Measurements from ENCODE around the gene SPON1. TPM values are rescaled to one million over a fixed set of nuclear protein-coding genes. Genes with fewer than 3 reads are reported as not detected.
"Not testable (repeated sequence)": the region's sequence is repeated elsewhere in the genome, so short reads cannot be mapped to it uniquely, and the experiment has no call there.

Gene SPON1
- total RNA-seq, 2 donors from 2014 or later = 0.19 TPM; not detected in 1

GRCh38 chr11:14148653-14149273, 186.2 kb downstream of the SPON1 start:
- H3K36me3 Mint-ChIP-seq = no peaks in the 10 kb centered on the region
- no peak for DNase-seq (ENCODE audit: low spot score in 2 of 2)
- H3K9me3 Mint-ChIP-seq = peaks cover 6 to 8% of the 10 kb centered on the region in 2 donors
- ATAC-seq = peak; percentile 50 to 57
- no peak overlapping the region for H3K27ac Mint-ChIP-seq

GRCh38 chr11:14149683-14150082, 187.2 kb downstream of the SPON1 start:
- Mint-ChIP-seq H3K27ac (no peak overlapping the region), H3K36me3 (no peaks in the 10 kb centered on the region), H3K9me3 (peaks cover 6 to 8% of the 10 kb centered on the region in 2 donors)
- DNase-seq (ENCODE audit: low spot score in 2 of 2) = no peak
- ATAC-seq = no peak

GRCh38 chr11:14150878-14151277, 188.4 kb downstream of the SPON1 start:
- Mint-ChIP-seq H3K27ac (no peak overlapping the region), H3K36me3 (peaks cover 0 to 4% of the 10 kb centered on the region in 2 donors), H3K9me3 (peaks cover 8 to 13% of the 10 kb centered on the region in 2 donors)
- DNase-seq (ENCODE audit: low spot score in 2 of 2) = no peak
- ATAC-seq = no peak

- DNase-seq (ENCODE audit: low spot score in 2 of 2); H3K27ac Mint-ChIP-seq; ATAC-seq: not testable (repeated sequence)
- Mint-ChIP-seq H3K9me3 (peaks cover 13 to 22% of the 10 kb centered on the region in 2 donors), H3K36me3 (peaks cover 7 to 13% of the 10 kb centered on the region in 2 donors)
These were observed 191.6 kb downstream of the SPON1 start for GRCh38 chr11:14154103-14154502.

DNA sequence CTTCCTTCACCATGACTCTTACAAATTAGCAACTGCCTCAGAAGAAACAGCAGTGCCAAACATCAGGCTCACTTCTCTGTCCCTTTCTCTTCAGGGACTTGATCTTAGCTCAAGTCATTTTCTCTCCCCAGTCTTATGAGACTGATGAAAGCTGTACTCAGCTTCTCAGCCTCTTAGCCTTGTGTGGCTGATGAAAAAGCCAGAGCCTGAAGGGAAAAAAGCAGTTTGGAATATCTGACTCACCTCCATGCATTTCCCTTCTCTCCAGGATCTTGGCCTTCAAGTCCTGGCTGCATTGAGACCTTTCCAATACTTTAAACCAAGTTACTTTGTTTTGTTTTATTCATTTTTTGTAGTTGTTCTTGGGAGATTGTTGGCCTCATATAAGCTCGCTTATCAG, 195.9 kb downstream of the SPON1 start:
- H3K9me3 Mint-ChIP-seq = peaks cover 10 to 18% of the 10 kb centered on the region in 2 donors
- no peak overlapping the region for H3K27ac Mint-ChIP-seq
- peaks cover 7 to 13% of the 10 kb centered on the region in 2 donors for H3K36me3 Mint-ChIP-seq
- DNase-seq (ENCODE audit: low spot score in 2 of 2) = no peak
- ATAC-seq = peak in 1 of 2 donors; percentile 29

- DNase-seq (ENCODE audit: low spot score in 2 of 2) (no peak), ATAC-seq (no peak)
- H3K9me3 Mint-ChIP-seq = peaks cover 9 to 23% of the 10 kb centered on the region in 2 donors
- peaks cover under 1 to 11% of the 10 kb centered on the region in 2 donors for H3K36me3 Mint-ChIP-seq
- H3K27ac Mint-ChIP-seq = no peak overlapping the region
These were observed 201.1 kb downstream of the SPON1 start for GRCh38 chr11:14163576-14163975.

- DNase-seq (ENCODE audit: low spot score in 2 of 2); ATAC-seq; H3K9me3 Mint-ChIP-seq; H3K27ac Mint-ChIP-seq; H3K36me3 Mint-ChIP-seq: not testable (repeated sequence)
These were observed 211.2 kb downstream of the SPON1 start for GRCh38 chr11:14173679-14174078.

DNA sequence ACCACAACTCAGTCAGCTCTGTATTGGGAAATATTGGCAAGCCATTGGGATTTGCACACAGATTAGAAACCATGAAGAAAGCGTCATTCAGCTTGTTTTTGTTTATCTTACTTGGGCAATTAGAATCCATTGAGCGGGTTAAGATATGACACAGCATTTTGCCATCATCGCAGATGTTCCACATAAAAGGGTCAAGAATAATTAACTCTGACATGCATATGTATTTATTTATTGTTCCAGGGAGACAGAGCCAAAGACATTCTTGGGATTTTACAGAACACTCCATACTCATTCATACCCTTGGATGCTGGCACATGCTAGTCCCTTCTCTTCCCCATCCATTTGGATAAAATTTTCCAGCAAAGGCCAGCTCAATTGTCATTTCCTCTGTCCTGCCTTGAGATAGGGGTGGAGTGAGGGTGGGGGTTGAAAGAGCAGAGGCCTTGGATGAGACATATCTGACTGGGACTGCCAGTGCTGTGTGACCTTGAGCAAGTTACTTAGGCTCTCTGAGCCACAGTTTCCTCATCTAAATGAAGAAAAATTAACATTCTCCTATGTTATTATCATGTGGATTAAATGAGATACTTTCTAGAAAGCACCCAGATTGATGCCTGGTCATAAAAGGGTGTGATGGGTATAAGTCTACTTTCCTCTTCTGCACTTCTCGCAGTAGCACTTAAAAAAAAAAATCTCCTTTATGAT, 216.7 kb downstream of the SPON1 start:
- no peak for DNase-seq (ENCODE audit: low spot score in 2 of 2)
- no peak overlapping the region for H3K27ac Mint-ChIP-seq
- H3K9me3 Mint-ChIP-seq = no peaks in the 10 kb centered on the region
- no peaks in the 10 kb centered on the region for H3K36me3 Mint-ChIP-seq
- ATAC-seq = no peak

GRCh38 chr11:14181121-14181520, 218.6 kb downstream of the SPON1 start:
- no peak for ATAC-seq
- Mint-ChIP-seq H3K9me3 (no peaks in the 10 kb centered on the region), H3K36me3 (no peaks in the 10 kb centered on the region), H3K27ac (no peak overlapping the region)
- no peak for DNase-seq (ENCODE audit: low spot score in 2 of 2)

DNA sequence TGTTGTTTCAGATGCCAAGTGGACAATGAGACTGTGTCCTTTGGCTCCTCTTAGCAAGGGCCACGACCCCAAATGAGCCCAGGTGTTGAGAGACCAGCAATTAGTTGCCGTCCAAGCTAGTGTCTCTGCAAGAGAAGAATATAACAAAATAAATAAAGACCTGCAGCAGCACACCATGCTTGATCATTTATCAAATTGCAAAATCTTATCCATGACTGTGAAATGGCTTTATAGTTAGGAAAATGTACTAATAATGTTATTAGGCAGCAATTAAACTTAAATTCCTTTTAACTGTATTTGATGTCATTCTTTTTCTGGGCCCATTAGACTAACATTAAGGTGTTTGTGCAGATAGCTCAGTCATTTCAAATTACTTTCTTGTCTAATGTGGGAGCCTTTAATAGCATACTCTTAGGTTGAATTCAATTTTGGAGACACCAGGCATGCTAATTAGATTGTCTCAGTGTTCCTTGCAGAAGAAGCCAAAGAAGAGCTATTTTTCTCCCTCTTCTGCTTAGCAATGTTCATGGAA, 220.4 kb downstream of the SPON1 start:
- H3K27ac Mint-ChIP-seq = no peak overlapping the region
- no peaks in the 10 kb centered on the region for H3K9me3 Mint-ChIP-seq
- DNase-seq (ENCODE audit: low spot score in 2 of 2) (no peak), ATAC-seq (no peak)
- H3K36me3 Mint-ChIP-seq = no peaks in the 10 kb centered on the region

DNA sequence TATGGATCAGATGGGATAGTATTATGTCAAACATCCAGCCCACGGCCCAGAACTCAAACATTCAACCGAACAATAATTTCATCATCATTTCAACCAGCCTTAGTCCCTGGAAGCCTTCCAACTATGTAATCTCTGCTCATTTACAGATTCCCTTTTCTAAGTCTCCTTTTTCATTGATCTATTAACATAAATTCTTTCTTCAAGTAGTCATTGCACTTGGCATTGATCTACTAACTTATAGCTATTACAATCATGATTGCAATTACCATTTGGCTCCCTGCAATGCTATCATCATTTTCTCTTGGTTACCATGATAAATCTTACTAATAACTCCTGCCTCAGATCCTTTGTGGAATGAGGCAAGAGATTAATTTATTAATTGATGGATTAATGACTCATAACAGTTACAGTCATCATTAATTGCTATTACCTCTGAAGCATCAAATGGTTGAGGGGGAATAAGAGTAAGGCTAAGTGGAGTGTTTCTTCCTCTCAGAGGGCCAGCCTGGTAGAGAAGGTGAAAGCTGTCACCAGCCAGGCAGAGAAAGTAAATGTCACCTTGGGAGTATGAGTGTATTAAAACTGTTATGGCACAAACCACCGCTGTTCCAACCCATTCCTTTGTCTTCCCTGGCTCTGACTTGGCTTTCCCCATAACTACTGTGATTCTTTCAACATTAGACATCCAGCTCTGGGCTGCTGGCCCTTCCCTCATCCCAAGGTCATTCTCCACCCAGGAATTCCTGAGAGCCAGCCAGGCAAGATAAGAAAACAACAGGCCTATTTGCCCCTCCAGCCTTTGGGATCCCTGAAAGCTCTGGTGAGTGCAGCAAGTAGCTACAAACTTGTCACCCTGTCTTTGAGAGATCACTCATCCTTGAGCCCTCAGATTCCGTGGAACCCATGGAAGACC, 221.8 kb downstream of the SPON1 start:
- H3K27ac Mint-ChIP-seq = no peak overlapping the region
- no peaks in the 10 kb centered on the region for H3K9me3 Mint-ChIP-seq
- no peaks in the 10 kb centered on the region for H3K36me3 Mint-ChIP-seq
- DNase-seq (ENCODE audit: low spot score in 2 of 2) (no peak), ATAC-seq (no peak)

DNA sequence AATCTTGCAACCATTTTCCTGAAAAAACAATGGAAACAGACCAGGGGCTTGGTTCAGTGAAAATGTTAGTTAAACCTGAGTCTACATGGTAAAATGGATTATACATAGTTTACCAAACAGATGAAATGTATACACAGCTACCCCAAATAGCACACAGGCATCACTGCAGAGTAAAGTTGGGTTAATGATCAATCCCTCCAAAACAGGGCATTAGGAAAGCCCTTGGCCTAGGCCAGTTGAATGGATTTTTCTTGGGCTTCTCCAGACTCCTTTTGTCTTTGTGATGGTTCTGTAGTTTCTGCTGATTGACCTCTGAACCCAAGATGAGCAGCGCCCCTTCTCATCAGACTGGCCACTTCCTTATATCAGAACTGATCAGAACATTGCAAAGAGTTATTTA, 222.9 kb downstream of the SPON1 start:
- no peaks in the 10 kb centered on the region for H3K9me3 Mint-ChIP-seq
- DNase-seq (ENCODE audit: low spot score in 2 of 2) (no peak), ATAC-seq (no peak)
- no peak overlapping the region for H3K27ac Mint-ChIP-seq
- no peaks in the 10 kb centered on the region for H3K36me3 Mint-ChIP-seq

DNA sequence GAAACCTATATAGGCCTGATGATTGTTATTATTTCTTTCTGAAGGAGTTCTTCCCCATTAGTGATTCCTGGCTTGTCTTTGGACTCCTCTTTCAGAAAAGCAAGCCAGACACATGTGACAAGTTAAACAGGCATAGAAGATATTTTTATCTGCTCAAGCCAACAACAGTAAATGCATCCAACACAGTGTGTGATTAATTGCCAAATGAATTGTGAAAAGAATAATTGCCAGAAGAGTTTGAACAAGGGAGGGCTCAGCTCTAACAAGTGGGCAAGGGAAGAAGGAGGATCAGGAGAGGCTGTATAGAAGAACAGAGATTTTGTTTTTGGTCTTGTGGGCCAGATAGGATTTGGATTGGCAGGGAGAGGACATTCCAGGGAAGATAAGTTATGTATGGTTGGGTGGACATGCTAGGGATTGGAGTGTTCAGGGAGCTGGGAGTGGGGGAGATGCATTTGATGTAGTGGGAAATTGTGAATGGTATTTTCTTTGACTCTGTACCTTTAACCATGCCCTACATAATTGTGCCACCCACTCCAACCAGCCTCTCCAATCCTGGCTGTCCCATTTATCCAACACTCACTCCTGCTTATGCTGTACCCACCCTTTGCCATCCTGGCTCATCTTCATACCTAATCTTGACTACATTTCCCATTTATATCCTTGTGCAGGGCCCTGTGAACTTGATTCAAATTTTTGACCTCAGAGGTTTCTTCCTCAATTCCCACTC, 223.7 kb downstream of the SPON1 start:
- Mint-ChIP-seq H3K36me3 (no peaks in the 10 kb centered on the region), H3K27ac (no peak overlapping the region), H3K9me3 (no peaks in the 10 kb centered on the region)

DNA sequence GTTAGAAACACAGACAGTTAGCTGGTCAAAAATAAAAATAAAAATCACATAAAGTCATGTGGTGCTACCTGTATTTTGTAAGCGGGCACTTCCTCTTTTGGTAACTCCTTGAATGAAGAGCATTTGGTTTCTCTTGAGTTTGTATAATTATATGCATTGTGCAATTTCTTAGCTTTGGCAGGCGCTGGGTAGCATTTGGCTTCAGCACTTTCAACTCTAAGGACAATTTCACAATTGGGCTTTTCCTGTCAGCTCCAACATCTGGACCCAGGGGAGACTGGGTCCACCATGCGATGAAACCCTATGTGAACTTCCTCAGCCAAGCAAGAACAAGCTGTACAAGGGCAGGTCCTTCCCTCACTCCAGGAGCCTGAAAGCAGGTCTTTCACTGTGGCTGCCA, 227.4 kb downstream of the SPON1 start:
- no peak for ATAC-seq
- no peaks in the 10 kb centered on the region for H3K9me3 Mint-ChIP-seq
- no peak overlapping the region for H3K27ac Mint-ChIP-seq
- no peaks in the 10 kb centered on the region for H3K36me3 Mint-ChIP-seq
- no peak for DNase-seq (ENCODE audit: low spot score in 2 of 2)

More for the DNA sequence above, 223.7 kb downstream of the SPON1 start:
- DNase-seq (ENCODE audit: low spot score in 2 of 2) = no peak
- no peak for ATAC-seq

DNA sequence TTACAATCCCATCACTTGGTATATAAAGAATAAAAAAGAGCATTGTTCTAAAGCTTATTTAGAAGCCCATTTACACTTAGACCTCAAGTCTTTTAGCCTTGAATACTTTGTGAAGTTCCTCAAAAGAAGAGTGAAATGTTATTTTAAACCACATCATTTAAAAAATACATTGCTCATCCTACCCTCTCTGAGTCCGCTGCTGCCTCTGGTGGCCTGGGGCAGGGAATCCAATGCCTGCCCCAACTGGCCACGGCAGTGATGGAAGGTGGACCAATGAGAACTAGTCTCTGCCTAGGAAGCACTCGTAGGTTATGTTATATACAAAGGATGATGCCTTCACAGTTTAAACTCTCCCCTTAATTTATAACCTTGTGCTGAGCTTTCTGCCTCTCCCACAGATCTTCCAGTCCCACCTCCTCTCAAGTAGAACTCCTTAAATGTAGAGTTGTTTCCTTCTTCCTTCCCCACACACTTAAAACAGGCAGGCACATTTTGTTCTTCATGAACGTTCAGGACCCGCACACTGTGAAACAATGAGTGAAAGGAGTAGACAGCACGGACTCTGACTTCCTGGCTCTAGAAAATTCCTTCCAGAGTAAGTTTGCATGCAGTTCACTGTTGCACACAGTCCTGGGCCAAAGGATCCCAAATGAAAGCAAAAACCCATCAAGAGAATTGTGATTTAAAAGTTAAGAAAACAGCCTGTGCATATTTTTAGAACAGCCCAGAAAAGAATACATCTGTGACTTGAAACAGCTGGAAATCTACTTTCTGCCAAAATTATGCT, 228.7 kb downstream of the SPON1 start:
- DNase-seq (ENCODE audit: low spot score in 2 of 2) (no peak), ATAC-seq (no peak)
- Mint-ChIP-seq H3K36me3 (no peaks in the 10 kb centered on the region), H3K9me3 (no peaks in the 10 kb centered on the region), H3K27ac (no peak overlapping the region)

DNA sequence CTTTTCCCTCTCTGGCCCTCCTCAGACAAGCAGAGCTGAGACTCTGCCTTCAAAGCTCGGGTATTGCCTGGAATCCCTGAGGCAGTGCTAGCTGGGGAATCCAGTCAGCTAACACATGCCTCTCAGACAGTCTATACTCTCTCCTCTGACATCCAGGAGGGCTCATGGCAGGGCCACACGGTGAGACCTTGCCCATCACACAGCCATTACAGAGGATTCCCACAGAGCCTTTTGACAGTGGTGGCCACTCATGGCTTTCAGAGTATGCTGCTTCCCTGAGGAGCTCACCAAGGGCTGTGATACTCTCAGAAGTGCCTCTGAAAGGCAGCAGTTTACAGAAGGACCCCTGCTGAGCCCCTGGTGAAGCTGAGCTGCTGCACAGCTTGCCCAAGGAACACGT, 231.1 kb downstream of the SPON1 start:
- Mint-ChIP-seq H3K9me3 (no peaks in the 10 kb centered on the region), H3K27ac (no peak overlapping the region), H3K36me3 (no peaks in the 10 kb centered on the region)
- ATAC-seq = no peak
- no peak for DNase-seq (ENCODE audit: low spot score in 2 of 2)

Measured in activated naive CD4-positive, alpha-beta T cell treated with anti-CD3 and anti-CD28 coated beads, Interleukin-2, amount 50 U/mL, for 72 hours (primary cell).